Measurements from ENCODE around the gene FRZB. TPM values are rescaled to one million over a fixed set of nuclear protein-coding genes. Genes with fewer than 3 reads are reported as not detected.

The FRZB gene
- total and polyA plus RNA-seq, 2 of the 13 experiments (the other 11 are each of a cell fraction or from before 2014, with no cell fraction given): 0.04 to 1.2 TPM

DNA sequence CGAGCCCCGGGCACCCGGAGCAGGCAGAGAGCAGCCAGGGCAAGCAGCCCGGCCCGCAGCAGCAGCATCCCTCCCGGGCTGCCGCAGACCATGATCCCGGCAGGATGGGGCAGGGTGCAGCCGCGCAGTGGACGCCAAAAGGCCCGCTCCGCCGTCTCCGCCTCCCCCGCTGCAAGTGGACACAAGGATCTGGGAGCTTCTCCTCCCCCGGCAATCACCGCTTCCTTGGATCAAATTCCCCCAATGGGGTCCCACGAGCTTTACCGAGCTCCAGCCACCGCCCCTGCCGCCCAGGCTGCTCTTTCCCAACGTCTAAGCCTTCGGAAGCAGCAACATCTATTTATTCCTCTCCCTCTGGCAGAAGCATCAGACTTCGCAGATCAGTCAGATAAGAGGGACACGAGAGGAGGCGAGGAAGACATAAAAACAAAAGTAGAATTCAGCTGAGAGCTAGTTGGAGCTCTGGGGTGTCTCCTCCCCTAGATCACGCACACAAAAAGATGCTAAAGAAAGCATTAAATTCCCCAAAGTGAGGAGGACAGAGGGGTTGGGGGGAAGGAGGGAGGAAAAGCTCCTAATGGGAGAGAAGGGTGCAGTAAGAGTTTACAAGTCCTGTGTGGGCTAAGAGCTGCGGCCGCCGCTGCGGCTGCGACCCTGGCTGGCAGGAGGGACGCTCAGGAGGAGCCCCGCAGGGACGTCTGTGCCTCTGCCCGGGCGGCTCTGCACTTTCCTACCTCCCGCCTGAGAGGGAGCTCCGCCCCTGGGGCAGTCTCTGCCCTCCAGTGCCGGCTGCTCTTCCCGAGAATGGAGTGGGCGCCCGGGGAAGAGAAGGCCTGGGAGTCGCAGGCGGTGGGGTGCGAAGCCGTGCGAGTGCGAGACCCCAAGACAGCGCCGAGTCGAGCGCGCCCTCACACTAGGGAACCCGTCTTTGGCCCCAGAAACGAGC lies at the start of gene FRZB (continued):
- TF ChIP-seq BORCS8-MEF2B (CRISPR knock-in tag; IDR thresholded peaks at IDR 0.05) (0 out of 2 replicates have a peak, but pooled peaks have one; percentile 22), SALL1 (CRISPR knock-in tag; IDR thresholded peaks at IDR 0.05) (peak; percentile 50; the same call in 1 of the 2 replicates), DBP (CRISPR knock-in tag; IDR thresholded peaks at IDR 0.05; ENCODE audit: not compliant biosample characterization) (no peak), ZNF768 (CRISPR knock-in tag; IDR thresholded peaks at IDR 0.05) (0 out of 2 replicates have a peak, but pooled peaks have one; percentile 33), ZSCAN21 (CRISPR knock-in tag; IDR thresholded peaks at IDR 0.05; ENCODE audit: borderline replicate concordance) (0 out of 2 replicates have a peak, but pooled peaks have one; percentile 20), ZNF546 (CRISPR knock-in tag; conservative IDR thresholded peaks at IDR 0.05) (peak; percentile 79; the same call in 1 of the 2 replicates), FOXO4 (CRISPR knock-in tag; conservative IDR thresholded peaks at IDR 0.05) (no peak), ZNF224 (CRISPR knock-in tag; IDR thresholded peaks at IDR 0.05) (no peak), SP5 (CRISPR knock-in tag; IDR thresholded peaks at IDR 0.05; ENCODE audit: borderline replicate concordance, low read depth) (peak; percentile 48)
- TF ChIP-seq, protein P1, sequence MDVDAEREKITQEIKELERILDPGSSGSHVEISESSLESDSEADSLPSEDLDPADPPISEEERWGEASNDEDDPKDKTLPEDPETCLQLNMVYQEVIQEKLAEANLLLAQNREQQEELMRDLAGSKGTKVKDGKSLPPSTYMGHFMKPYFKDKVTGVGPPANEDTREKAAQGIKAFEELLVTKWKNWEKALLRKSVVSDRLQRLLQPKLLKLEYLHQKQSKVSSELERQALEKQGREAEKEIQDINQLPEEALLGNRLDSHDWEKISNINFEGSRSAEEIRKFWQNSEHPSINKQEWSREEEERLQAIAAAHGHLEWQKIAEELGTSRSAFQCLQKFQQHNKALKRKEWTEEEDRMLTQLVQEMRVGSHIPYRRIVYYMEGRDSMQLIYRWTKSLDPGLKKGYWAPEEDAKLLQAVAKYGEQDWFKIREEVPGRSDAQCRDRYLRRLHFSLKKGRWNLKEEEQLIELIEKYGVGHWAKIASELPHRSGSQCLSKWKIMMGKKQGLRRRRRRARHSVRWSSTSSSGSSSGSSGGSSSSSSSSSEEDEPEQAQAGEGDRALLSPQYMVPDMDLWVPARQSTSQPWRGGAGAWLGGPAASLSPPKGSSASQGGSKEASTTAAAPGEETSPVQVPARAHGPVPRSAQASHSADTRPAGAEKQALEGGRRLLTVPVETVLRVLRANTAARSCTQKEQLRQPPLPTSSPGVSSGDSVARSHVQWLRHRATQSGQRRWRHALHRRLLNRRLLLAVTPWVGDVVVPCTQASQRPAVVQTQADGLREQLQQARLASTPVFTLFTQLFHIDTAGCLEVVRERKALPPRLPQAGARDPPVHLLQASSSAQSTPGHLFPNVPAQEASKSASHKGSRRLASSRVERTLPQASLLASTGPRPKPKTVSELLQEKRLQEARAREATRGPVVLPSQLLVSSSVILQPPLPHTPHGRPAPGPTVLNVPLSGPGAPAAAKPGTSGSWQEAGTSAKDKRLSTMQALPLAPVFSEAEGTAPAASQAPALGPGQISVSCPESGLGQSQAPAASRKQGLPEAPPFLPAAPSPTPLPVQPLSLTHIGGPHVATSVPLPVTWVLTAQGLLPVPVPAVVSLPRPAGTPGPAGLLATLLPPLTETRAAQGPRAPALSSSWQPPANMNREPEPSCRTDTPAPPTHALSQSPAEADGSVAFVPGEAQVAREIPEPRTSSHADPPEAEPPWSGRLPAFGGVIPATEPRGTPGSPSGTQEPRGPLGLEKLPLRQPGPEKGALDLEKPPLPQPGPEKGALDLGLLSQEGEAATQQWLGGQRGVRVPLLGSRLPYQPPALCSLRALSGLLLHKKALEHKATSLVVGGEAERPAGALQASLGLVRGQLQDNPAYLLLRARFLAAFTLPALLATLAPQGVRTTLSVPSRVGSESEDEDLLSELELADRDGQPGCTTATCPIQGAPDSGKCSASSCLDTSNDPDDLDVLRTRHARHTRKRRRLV (CRISPR knock-in tag; IDR thresholded peaks at IDR 0.05): 0 out of 2 replicates have a peak, but pooled peaks have one; percentile 14
- TF ChIP-seq, protein P2, sequence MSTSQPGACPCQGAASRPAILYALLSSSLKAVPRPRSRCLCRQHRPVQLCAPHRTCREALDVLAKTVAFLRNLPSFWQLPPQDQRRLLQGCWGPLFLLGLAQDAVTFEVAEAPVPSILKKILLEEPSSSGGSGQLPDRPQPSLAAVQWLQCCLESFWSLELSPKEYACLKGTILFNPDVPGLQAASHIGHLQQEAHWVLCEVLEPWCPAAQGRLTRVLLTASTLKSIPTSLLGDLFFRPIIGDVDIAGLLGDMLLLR (CRISPR knock-in tag; IDR thresholded peaks at IDR 0.05): 0 out of 2 replicates have a peak, but pooled peaks have one; percentile 63
- TF ChIP-seq, protein P3, sequence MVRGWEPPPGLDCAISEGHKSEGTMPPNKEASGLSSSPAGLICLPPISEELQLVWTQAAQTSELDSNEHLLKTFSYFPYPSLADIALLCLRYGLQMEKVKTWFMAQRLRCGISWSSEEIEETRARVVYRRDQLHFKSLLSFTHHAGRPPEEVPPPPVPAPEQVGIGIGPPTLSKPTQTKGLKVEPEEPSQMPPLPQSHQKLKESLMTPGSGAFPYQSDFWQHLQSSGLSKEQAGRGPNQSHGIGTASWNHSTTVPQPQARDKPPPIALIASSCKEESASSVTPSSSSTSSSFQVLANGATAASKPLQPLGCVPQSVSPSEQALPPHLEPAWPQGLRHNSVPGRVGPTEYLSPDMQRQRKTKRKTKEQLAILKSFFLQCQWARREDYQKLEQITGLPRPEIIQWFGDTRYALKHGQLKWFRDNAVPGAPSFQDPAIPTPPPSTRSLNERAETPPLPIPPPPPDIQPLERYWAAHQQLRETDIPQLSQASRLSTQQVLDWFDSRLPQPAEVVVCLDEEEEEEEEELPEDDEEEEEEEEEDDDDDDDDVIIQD (CRISPR knock-in tag; IDR thresholded peaks at IDR 0.05; ENCODE audit: low read depth): 0 out of 2 replicates have a peak, but pooled peaks have one; percentile 33

Data from HepG2 (cell line).